MM.1S (cell line): ENCODE measurements around the gene TSSK6.

Source experiments
- EZH2 ChIP-seq: fragments of 300-600 bp; sonication (generic); optimal IDR thresholded peaks from 2 replicates; pipeline ENCODE3; 2017; ENCODE audit warnings: low read depth, mild to moderate bottlenecking, antibody characterized with exemption, low read length, mixed read lengths
- EZH2phosphoT487 ChIP-seq: fragments of 300-600 bp; sonication (generic); IDR thresholded peaks from 2 replicates; pipeline ENCODE4 v1.6.1; 2018; ENCODE audit warnings: antibody characterized with exemption, low read length
- TF ChIP-seq, protein P1 (sequence below): fragments of 300-600 bp; sonication (generic); IDR thresholded peaks from 2 replicates; pipeline ENCODE4 v1.5.1; 2016; ENCODE audit warnings: antibody characterized with exemption, low read length, mixed read lengths

DNA sequence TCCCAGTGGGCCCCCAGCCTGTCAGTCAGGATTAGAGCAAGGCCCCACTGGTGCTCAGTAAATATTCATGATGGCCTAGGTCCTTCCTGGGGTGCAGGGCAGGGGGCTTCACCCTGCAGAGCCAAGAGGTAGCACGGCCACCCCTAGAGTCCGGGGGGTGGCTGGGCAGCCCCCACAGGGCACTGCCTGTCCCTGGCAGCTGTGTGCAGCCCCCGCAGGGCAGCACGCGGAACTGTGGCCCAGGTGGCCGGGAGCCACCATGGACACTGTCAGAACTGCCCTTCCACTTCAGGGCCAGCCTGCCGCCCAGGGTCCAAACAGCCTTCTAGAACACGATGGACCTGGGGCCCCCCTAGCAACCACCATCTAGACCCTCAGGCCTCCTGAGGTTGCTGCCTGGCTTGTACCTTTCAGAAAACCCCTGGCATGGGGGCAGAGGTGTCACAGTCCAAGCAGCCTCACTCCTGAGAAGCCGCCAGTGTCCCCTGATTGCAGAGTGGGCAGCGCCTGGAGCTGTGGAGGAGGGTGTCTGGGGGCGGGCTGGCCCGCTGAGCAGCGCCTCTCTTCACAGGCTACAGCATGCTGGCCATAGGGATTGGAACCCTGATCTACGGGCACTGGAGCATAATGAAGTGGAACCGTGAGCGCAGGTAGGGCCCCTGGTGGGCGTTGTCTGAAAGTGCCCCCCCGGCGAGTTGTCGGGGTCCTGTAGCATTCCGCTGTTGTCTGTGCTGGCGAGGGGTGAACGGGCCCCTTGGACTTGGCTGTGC, 10.4 kb upstream of the TSSK6 start:
- TF ChIP-seq EZH2 = no peak
- TF ChIP-seq, protein P1, sequence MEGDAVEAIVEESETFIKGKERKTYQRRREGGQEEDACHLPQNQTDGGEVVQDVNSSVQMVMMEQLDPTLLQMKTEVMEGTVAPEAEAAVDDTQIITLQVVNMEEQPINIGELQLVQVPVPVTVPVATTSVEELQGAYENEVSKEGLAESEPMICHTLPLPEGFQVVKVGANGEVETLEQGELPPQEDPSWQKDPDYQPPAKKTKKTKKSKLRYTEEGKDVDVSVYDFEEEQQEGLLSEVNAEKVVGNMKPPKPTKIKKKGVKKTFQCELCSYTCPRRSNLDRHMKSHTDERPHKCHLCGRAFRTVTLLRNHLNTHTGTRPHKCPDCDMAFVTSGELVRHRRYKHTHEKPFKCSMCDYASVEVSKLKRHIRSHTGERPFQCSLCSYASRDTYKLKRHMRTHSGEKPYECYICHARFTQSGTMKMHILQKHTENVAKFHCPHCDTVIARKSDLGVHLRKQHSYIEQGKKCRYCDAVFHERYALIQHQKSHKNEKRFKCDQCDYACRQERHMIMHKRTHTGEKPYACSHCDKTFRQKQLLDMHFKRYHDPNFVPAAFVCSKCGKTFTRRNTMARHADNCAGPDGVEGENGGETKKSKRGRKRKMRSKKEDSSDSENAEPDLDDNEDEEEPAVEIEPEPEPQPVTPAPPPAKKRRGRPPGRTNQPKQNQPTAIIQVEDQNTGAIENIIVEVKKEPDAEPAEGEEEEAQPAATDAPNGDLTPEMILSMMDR = no peak
- TF ChIP-seq EZH2phosphoT487 = no peak
